Activated CD8-positive, alpha-beta memory T cell treated with anti-CD3 and anti-CD28 coated beads for 24 hours (primary cell): ENCODE results near the gene KIF16B.
A peak's percentile ranks its signal among the peaks of the same experiment; 100 is the strongest.
"Not testable (repeated sequence)": the region's sequence is repeated elsewhere in the genome, so short reads cannot be mapped to it uniquely, and the experiment has no call there.

ENCODE experiments used
- DNase-seq: peaks from one replicate; pipeline ENCODE4 v3.0.0-alpha.2; 2020

Gene KIF16B

GRCh38 chr20:16472045-16472872 is 101.0 kb downstream of the KIF16B start:
- DNase-seq = no peak

- DNase-seq = no peak
These were observed 103.8 kb downstream of the KIF16B start for GRCh38 chr20:16469395-16469905.

GRCh38 chr20:16462711-16463110 is 110.5 kb downstream of the KIF16B start:
- no peak for DNase-seq

- no peak for DNase-seq
These were observed 114.1 kb downstream of the KIF16B start for GRCh38 chr20:16459019-16459700.

GRCh38 chr20:16457514-16457913 is 115.7 kb downstream of the KIF16B start:
- DNase-seq = no peak

- DNase-seq = no peak
These were observed 117.9 kb downstream of the KIF16B start for GRCh38 chr20:16455324-16455723.

- DNase-seq = no peak
These were observed 121.3 kb downstream of the KIF16B start for GRCh38 chr20:16451982-16452381.

GRCh38 chr20:16451001-16451400 is 122.2 kb downstream of the KIF16B start:
- no peak for DNase-seq

GRCh38 chr20:16446991-16447390 is 126.3 kb downstream of the KIF16B start:
- DNase-seq = no peak

- DNase-seq = no peak
These were observed 127.0 kb downstream of the KIF16B start for GRCh38 chr20:16446246-16446645.

- no peak for DNase-seq
These were observed 127.8 kb downstream of the KIF16B start for GRCh38 chr20:16445482-16445881.

- DNase-seq = no peak
These were observed 129.0 kb downstream of the KIF16B start for GRCh38 chr20:16444057-16444777.

GRCh38 chr20:16441546-16442164 is 131.6 kb downstream of the KIF16B start:
- no peak for DNase-seq

- no peak for DNase-seq
These were observed 132.6 kb downstream of the KIF16B start for GRCh38 chr20:16440686-16441085.

- DNase-seq = not testable (repeated sequence)
These were observed 133.7 kb downstream of the KIF16B start for GRCh38 chr20:16439540-16439939.

- no peak for DNase-seq
These were observed 135.1 kb downstream of the KIF16B start for GRCh38 chr20:16438100-16438499.

- DNase-seq = no peak
These were observed 135.8 kb downstream of the KIF16B start for GRCh38 chr20:16437387-16437996.

GRCh38 chr20:16434062-16434664 is 139.1 kb downstream of the KIF16B start:
- DNase-seq = peak; percentile 75

GRCh38 chr20:16433293-16433580 is 140.0 kb downstream of the KIF16B start:
- no peak for DNase-seq

- no peak for DNase-seq
These were observed 140.6 kb downstream of the KIF16B start for GRCh38 chr20:16432466-16433292.

- no peak for DNase-seq
These were observed 145.1 kb downstream of the KIF16B start for GRCh38 chr20:16428112-16428511.
